Measurements from ENCODE around the gene NHS. TPM values are rescaled to one million over a fixed set of nuclear protein-coding genes. Genes with fewer than 3 reads are reported as not detected.

NHS gene
- total RNA-seq, 1 donor from 2014 or later, result 8.3 TPM

GRCh38 chrX:17373337-17373736 is 1.7 kb upstream of the NHS start:
- Histone ChIP-seq H3K27me3 (no peaks in the 10 kb centered on the region), H3K4me3 (no peak overlapping the region), H3K9me3 (no peaks in the 10 kb centered on the region), H3K27ac (no peak overlapping the region), H3K36me3 (no peaks in the 10 kb centered on the region), H3K4me1 (no peaks in the 10 kb centered on the region)
- intact Hi-C loops (cut with DNase I), result no loop called here
- no peak for DNase-seq (ENCODE audit: extremely low spot score in 2 of 2)
- no peak for TF ChIP-seq CTCF (IDR thresholded peaks at IDR 0.05)
- TF ChIP-seq POLR2AphosphoS5 (IDR thresholded peaks at IDR 0.05; ENCODE audit: insufficient read depth in 1 of 2, low read depth in 1 of 2), result no peak
- no peak for TF ChIP-seq POLR2A (IDR thresholded peaks at IDR 0.05)

GRCh38 chrX:17375367-17375636 is 302 bp downstream of the NHS start:
- intact Hi-C loops (cut with DNase I), result loop anchor here (5.0 kb wide), 1 partner anchor 147 kb away; no protein-coding TSS in a partner anchor
- Histone ChIP-seq H3K4me3 (peak overlapping the region; percentile 47 to 62), H3K9me3 (no peaks in the 10 kb centered on the region), H3K4me1 (no peaks in the 10 kb centered on the region), H3K27ac (peak overlapping the region; percentile 50), H3K27me3 (no peaks in the 10 kb centered on the region), H3K36me3 (no peaks in the 10 kb centered on the region)
- no peak for TF ChIP-seq CTCF (IDR thresholded peaks at IDR 0.05)
- no peak for TF ChIP-seq POLR2AphosphoS5 (IDR thresholded peaks at IDR 0.05; ENCODE audit: insufficient read depth in 1 of 2, low read depth in 1 of 2)
- no peak for TF ChIP-seq POLR2A (IDR thresholded peaks at IDR 0.05)
- no peak for DNase-seq (ENCODE audit: extremely low spot score in 2 of 2)

DNA sequence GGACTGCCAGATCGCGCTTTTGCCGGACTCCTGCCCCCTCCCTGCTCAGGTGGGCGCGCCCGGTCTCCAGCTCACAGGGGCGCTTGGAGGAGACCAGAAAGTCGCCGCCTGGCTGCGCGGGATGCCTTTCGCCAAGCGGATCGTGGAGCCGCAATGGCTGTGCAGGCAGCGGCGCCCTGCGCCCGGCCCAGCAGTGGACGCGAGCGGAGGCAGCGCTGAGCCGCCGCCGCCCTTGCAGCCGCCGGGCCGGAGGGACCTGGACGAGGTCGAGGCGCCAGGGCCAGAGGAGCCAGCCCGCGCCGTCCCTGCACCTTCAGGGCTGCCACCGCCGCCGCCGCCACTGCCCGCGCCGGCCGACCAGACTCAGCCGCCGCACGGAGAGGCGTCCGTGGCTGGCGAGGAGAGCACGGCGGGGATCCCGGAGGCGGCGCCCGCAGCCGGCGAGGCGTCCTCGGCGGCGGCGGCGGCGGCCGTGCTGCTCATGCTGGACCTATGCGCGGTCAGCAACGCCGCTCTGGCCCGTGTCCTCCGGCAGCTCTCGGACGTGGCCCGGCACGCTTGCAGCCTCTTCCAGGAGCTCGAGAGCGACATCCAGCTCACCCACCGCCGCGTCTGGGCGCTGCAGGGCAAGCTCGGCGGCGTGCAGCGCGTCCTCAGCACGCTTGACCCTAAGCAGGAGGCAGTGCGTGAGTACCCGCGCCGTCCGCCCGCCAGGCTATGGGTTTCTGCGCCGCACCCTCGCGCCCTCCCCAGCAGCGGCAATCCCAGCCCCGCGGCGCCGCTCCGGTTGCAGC is 834 bp downstream of the NHS start:
- TF ChIP-seq POLR2A (IDR thresholded peaks at IDR 0.05) (no peak), CTCF (IDR thresholded peaks at IDR 0.05) (no peak), POLR2AphosphoS5 (IDR thresholded peaks at IDR 0.05; ENCODE audit: insufficient read depth in 1 of 2, low read depth in 1 of 2) (no peak)
- Histone ChIP-seq H3K27ac (peak overlapping the region; percentile 50), H3K9me3 (no peaks in the 10 kb centered on the region), H3K4me3 (peak overlapping the region; percentile 47 to 62), H3K4me1 (no peaks in the 10 kb centered on the region), H3K36me3 (no peaks in the 10 kb centered on the region), H3K27me3 (no peaks in the 10 kb centered on the region)
- no peak for DNase-seq (ENCODE audit: extremely low spot score in 2 of 2)
- intact Hi-C loops (cut with DNase I), result loop anchor here (5.0 kb wide), 1 partner anchor 146 kb away; no protein-coding TSS in a partner anchor

DNA sequence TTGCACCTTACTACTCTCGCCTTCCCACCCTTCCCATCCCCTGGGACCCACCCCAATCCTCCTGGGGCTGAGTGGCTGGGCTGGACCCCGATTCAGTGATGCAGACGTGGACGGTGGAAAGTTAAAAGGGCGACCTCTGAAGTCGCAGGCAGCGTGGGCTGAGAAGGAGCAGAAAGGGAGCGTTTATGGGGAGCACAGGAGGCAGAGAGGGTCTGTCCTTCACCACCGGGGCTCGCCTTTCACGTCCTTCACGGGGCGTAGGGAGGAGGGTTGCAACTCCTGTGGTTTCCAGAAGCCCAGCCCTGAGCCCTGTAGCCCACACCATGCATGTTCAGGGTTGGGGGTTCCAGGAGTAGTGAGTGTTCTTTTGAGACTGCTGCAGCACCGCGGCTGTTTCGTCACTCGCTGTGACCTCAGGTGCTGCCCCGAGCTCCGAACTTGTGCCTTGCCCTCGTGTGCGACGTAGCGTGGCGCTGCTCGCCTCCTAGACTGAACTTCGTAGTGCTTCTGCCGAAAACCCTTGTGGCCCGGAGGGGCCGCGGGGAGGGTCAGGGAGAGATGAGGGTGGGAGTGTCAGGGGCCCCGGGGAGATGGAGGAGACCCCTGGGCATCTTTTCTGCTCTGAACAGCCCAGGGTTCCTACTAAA is 1.6 kb downstream of the NHS start:
- H3K4me1 ChIP-seq, result no peaks in the 10 kb centered on the region
- TF ChIP-seq CTCF (IDR thresholded peaks at IDR 0.05) (no peak), POLR2AphosphoS5 (IDR thresholded peaks at IDR 0.05; ENCODE audit: insufficient read depth in 1 of 2, low read depth in 1 of 2) (no peak), POLR2A (IDR thresholded peaks at IDR 0.05) (no peak)
- H3K36me3 ChIP-seq, result no peaks in the 10 kb centered on the region
- peak overlapping the region; percentile 47 to 62 for H3K4me3 ChIP-seq
- peak overlapping the region; percentile 50 for H3K27ac ChIP-seq
- H3K27me3 ChIP-seq, result no peaks in the 10 kb centered on the region
- no peaks in the 10 kb centered on the region for H3K9me3 ChIP-seq
- no peak for DNase-seq (ENCODE audit: extremely low spot score in 2 of 2)
- intact Hi-C loops (cut with DNase I), result loop anchor here (5.0 kb wide), 1 partner anchor 146 kb away; no protein-coding TSS in a partner anchor

All from vagina (tissue), 2 donors.